Right ventricle myocardium inferior (tissue), 1 donor: ENCODE data around the gene TBK1. TPM values are rescaled to one million over a fixed set of nuclear protein-coding genes. Genes with fewer than 3 reads are reported as not detected.
"Not testable (repeated sequence)": the region's sequence is repeated elsewhere in the genome, so short reads cannot be mapped to it uniquely, and the experiment has no call there.

Source experiments
- ATAC-seq: fragments of 200-7000 bp; cut with Tn5 transposase; one replicate; pipeline ENCODE4 v1.9.1; 2020; ENCODE audit warnings: mild to moderate bottlenecking, moderate library complexity
- DNase-seq: peaks from one replicate; pipeline ENCODE4 v3.0.0; 2021; ENCODE audit errors: missing footprints
- intact Hi-C: fragments of 100-400 bp; cut with DNase I; formaldehyde crosslinking; loops from one replicate; pipeline ENCODE4 v1.11.0; 2022
- total RNA-seq: library from RNA; stranded (reverse); fragmentation: NEBNext Ultra II Directional; extraction: Animal tissue kit (Norgen Biotek cat#: 25700); gene quantifications from one replicate; pipeline ENCODE4 v1.2.1, GENCODE V29; 2021
- donor health status: DM: no; HTN: yes; CAD: no; lungs with severe emphysema.

Gene TBK1
- total RNA-seq, 1 donor from 2014 or later = 11.9 TPM

DNA sequence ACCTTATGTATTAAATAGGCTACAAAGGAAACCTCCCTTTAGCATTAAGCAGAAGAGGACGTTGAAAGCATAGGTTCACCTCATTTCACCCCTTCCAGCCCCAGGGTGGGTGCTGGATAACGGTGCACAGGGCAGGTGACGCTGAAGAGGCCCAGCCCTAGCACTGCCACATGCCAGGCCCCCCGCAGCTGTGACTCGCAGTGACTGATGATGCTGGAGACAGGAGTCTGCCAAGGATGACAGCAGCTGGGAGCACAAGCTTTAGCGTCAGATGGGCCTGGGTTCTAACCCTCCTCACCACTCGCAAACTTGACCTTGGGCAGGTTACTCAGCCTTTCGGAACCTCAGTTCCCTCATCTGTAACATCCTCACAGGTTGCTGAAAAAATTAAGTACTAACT, 76.7 kb downstream of the TBK1 start:
- DNase-seq = no peak
- intact Hi-C loops = no loop called here
- no peak for ATAC-seq

- DNase-seq (no peak), ATAC-seq (no peak)
- intact Hi-C loops = no loop called here
Observed at GRCh38 chr12:64530566-64530965, 78.6 kb downstream of the TBK1 start.

- intact Hi-C loops = no loop called here
- ATAC-seq = no peak
- DNase-seq = no peak
Observed at GRCh38 chr12:64531665-64532334, 79.9 kb downstream of the TBK1 start.

DNA sequence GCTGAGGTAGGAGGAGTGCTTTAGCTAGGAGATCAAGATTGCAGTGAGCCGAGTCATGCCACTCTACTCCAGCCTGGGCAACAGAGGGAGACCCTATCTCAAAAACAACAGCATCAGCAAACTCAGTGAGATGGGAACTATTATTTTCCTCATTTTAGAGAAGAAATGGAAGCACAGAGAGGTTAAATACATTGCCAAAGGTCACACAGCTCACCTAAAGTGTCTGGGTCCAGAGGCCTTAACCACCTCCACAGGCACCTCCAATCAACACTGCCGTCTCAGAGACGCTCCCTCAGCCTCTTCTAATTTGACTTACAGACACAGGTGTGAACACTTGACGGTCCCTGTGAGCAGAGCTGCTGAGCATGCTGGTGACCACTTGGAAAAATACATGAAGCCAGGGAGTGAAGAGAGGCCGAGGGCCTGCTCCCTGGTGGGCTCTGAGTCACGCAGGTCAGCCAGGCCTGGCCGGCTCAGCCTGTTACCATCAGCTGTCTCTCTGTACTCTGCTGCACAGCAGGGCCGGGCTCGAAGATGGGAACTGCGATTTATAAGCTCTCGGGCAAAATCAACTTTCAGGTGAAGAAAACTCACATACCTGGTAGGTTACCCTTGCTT, 80.9 kb downstream of the TBK1 start:
- DNase-seq = no peak
- intact Hi-C loops = no loop called here
- ATAC-seq = no peak

DNA sequence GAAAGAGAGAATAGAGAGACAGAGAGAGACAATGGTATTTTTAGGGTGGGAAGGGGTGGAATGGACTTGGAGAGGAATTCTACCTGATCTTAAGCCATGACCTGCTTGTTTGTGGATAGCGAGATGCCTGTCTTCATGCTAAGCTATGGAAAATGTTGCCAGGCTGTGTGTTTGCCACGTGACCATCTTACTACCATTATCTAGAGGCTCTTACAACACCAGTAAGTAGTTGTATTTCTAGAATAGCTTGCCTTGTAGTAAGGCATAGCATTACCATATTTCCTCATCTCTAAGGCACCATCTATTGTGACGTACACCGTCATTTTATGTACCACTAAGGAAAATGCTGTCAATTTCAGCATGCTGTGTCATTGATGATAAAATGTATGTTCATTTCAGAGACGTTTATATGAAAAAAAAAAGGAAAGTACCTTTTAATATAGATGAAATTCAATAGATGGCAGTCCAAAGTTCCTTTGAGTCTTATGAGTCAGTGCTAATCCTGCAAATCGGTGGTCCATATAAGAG, 82.8 kb downstream of the TBK1 start:
- DNase-seq (no peak), ATAC-seq (no peak)
- intact Hi-C loops = no loop called here

GRCh38 chr12:64538121-64538520, 86.2 kb downstream of the TBK1 start:
- no peak for DNase-seq
- no peak for ATAC-seq
- intact Hi-C loops = no loop called here

- DNase-seq, ATAC-seq, intact Hi-C loops: not testable (repeated sequence)
Observed at GRCh38 chr12:64542409-64543047, 90.6 kb downstream of the TBK1 start.

- intact Hi-C loops = no loop called here
- ATAC-seq = no peak
- DNase-seq = no peak
Observed at GRCh38 chr12:64544371-64545080, 92.6 kb downstream of the TBK1 start.

DNA sequence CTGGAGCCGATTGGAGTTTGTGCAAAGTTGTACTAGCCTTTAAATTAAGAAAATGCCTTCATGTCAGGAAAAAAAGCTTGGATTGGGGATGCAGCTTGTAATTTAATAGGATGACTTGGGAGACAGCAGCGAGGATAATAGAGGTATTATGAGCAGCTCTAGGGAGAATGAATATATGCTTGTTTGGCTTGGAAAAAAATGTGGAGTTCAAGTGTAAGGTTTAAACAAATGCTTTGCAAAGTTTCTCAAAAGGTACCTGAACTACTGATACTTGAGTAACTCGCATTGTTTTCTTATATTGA, 93.1 kb downstream of the TBK1 start:
- ATAC-seq = no peak

GRCh38 chr12:64549108-64549507, 97.2 kb downstream of the TBK1 start:
- DNase-seq = no peak
- intact Hi-C loops = loop anchor here (1.0 kb wide), 1 partner anchor 149 kb away; no protein-coding TSS in a partner anchor
- no peak for ATAC-seq

More for the DNA sequence above, 93.1 kb downstream of the TBK1 start:
- intact Hi-C loops = no loop called here
- no peak for DNase-seq

DNA sequence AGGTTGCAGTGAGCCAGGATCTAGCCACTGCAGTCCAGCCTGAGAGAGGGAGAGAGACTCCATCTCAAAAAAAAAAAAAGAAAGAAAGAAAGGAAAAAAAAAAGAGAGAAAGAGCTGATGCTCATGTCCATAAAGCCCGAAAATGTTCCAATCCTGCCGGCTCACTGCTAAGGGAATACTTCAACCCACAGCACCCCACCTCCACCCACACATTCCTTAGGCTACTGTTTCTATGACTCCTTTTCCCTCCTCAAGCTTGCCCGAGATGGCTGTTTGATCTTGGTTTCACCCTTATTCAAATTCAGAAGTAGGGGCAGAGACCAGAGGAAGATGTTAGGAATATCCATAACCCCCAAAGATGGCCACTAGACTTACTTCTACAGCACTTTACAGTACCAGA, 98.8 kb downstream of the TBK1 start:
- intact Hi-C loops = loop anchor here (5.0 kb wide), 1 partner anchor 57 kb away; no protein-coding TSS in a partner anchor
- ATAC-seq = no peak
- no peak for DNase-seq

- intact Hi-C loops = loop anchor here (5.0 kb wide), 1 partner anchor 56 kb away; no protein-coding TSS in a partner anchor
- peak; percentile 36 for ATAC-seq
Observed at GRCh38 chr12:64551676-64552075, 99.8 kb downstream of the TBK1 start.

More at GRCh38 chr12:64551676-64552075, 99.8 kb downstream of the TBK1 start:
- no peak for DNase-seq

Other genes with a start within 250 kb of the TBK1 start
- gene KICS2, start 229.8 kb upstream of the TBK1 start, total RNA-seq = 3.8 TPM
- not detected for gene C12orf56, start 61.4 kb upstream of the TBK1 start, total RNA-seq
- 25.4 TPM for gene XPOT, start 47.7 kb upstream of the TBK1 start, total RNA-seq
- gene RASSF3, start 158.4 kb downstream of the TBK1 start, total RNA-seq = 123 TPM